GM18520 (cell line): Measurements from ENCODE around the gene DUSP12.
"Not testable (repeated sequence)": the region's sequence is repeated elsewhere in the genome, so short reads cannot be mapped to it uniquely, and the experiment has no call there.

Experiments used
- ATAC-seq: cut with Tn5 transposase; IDR thresholded peaks from one replicate; pipeline ENCODE4 v1.9.1; 2021; ENCODE audit not compliant: unreplicated experiment

The DUSP12 gene

DNA sequence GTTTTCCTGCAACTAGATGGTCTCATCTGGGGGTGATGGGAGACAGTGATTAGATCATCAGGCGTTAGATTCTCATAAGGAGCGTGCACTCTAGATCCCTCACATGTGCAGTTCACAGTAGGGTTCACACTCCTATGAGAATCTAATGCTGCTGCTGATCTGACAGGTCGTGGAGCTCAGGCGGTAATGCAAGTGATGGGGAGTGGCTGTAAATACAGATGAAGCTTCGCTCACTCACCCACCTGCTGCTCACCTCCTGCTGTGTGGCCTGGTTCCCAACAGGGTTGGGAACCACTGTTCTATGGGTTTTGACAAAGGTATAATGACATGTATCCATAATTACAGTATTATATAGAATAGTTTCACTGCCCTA lies 20.1 kb downstream of the DUSP12 start:
- ATAC-seq, result not testable (repeated sequence)

GRCh38 chr1:161770250-161770649 lies 20.7 kb downstream of the DUSP12 start:
- ATAC-seq, result no peak

DNA sequence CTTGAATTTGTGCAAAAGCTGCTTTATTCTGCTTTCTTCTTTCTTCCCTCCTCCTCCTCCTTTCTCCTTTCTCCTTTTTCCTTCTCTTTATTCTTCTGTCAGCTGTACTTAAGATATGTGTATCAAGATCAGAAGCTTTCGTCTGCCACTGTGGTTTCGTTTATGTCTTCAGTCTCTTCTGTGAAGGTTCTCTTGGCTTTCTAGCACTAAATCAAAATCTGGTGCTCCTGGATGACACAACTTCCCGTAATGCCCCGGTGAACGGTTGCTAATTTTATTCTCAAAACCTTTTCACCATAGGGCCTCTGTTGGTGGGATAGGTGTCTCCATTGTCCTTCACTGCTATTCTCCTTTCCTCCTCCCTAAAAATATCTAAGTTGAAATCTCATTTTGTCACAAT lies 21.6 kb downstream of the DUSP12 start:
- no peak for ATAC-seq

DNA sequence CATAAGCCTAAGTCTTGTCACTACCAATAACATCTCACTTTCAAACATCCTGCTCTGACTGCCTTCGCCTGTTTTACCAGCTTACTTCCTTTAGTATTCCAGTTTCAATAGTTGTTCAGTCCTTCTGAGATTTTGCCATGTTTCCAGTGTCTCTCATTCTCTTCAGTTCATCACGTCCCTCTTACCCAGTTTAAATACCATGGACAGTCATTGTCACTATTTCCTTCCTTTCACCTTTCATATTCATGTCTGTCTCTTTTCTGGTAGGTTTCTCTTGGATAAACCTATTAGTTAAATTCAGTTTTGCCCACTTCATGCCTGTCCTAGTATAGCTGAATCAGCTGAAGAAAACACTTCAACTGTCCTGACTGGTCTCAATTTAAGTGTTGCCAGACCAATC lies 22.4 kb downstream of the DUSP12 start:
- no peak for ATAC-seq

GRCh38 chr1:161772397-161772796 lies 22.8 kb downstream of the DUSP12 start:
- ATAC-seq, result no peak

- no peak for ATAC-seq
Measured at GRCh38 chr1:161773791-161774190, 24.2 kb downstream of the DUSP12 start.

GRCh38 chr1:161777261-161777660 lies 27.7 kb downstream of the DUSP12 start:
- ATAC-seq, result no peak

DNA sequence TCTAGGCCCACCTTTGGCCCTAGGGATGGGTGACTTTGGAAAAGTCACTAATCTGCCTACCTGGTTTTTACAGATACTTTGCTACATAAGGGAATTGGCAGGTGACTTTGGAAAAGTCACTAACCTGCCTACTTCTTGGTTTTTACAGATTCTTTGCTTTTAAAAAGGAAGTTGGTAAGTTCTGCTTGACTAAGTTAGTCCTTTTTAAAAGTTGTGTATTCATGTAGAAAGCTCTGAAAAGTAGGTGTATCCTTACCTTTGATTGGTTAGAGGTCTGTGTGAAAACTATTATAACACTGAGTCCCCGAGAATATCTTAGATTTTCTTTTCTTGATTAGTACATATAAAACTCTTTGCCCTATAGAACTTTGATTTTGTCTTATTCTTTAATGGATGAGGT lies 28.9 kb downstream of the DUSP12 start:
- no peak for ATAC-seq

DNA sequence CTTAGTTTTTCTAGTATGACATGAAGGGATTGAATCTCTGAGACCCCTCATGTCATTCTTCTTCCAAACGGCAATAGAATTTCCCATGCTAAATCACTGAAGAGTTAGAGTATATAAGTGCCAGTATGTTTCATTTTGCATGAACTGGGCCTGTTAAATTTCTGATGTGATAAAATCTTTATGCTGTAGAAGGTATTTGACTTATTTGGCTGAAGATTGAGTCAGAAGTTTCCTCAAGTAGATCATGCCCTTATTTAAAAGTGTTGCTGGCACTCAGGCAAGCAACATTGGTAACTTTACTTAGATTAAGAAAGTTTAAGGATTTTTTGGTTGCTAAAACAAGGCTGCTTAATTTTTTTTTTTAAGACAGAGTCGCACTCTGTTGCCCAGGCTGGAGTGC lies 29.8 kb downstream of the DUSP12 start:
- ATAC-seq, result no peak

DNA sequence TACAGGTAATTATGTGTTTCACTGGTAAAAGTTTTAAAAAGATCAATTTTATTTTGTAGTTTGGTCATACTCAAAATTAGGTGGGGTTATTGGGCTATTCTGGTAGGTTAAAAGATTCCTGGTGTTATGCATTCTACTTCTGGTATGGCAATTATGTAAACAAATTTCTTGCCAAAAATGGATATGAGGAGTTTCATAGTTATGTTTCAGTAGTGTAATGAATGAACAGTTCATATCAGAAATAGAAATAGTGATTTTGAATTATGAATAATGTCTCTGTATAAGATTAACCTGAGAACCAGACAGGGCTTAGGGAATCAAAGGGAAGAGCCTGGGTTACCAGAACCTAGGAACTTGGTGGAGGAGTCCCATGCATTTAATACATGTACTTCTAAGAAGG lies 32.4 kb downstream of the DUSP12 start:
- no peak for ATAC-seq

DNA sequence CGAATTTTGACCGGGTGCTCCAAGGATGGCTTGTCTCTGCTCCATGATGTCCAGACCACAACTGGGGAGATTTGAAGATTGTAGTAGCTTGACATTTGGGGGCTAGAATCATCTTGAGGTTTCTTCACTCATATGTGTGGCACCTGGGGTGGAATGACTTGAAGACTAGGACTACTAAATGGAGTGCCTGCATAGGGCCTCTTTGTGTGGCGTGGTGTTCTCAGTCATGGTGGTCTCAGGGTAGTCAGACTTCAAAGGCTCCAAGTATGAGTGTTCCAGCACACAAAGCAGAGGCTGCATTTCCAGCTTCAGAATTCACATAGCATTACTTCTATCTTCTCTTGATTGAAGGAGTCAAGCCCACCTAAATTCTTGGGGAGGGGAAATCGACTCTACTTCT lies 33.3 kb downstream of the DUSP12 start:
- ATAC-seq, result no peak

DNA sequence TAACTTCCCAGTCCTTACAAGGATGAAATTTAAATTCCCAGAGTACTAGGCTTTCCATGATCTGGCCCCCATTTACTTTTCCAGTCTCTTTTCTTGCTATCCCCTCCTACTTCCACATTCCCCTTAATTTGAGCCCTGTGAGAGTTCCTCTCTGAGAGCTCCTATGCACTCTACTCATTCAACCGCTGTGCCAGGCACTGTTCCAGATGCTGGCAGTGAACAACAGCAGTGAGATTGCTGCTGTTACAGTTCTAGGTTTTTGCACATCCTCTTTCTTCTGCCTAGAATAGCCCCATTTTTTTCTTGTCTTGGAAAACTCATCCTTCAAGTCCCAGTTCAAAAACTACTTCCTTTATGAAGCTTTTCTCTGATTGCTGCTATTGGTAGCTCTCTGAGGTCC lies 35.4 kb downstream of the DUSP12 start:
- ATAC-seq, result no peak

- no peak for ATAC-seq
Measured at GRCh38 chr1:161787355-161787754, 37.8 kb downstream of the DUSP12 start.

- ATAC-seq, result no peak
Measured at GRCh38 chr1:161790587-161791317, 41.2 kb downstream of the DUSP12 start.

GRCh38 chr1:161791904-161792655 lies 42.5 kb downstream of the DUSP12 start:
- no peak for ATAC-seq

DNA sequence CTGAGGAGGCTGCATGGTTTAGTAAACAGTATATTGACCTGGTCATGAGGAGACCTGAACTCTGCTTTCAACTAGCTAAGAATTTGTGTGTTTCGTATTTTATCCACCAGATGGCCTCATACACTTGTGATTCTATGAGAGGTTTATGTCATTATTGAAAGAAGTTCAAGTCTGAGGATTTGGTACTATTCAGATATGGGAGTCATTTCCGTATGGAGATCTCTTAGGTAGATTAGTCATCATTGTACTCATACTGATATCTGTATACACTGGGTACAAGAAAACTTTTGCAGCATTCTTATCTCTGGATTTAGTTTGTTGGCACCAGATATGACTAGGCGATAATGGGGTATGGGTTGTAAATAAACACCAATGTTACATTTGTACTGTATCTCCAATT lies 43.2 kb downstream of the DUSP12 start:
- peak; percentile 84 for ATAC-seq

DNA sequence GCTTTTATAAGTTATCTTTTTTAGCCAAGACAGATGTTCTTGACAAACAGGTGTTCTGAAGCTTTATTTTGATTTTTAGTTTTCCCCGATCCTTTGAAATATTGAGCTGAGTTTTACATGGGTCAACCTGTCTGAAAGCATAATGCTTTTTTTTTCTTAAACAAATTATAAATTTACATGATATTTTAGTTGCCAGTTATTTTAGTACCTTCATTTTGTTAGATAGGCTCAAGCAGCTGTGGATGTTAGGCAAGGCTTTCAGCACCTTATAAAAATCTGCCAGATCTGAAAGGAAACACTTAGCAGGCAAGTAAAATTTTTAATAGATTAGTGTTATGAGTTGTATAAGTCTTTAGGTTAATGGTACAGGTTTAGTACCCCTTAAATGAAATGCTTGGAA lies 50.2 kb downstream of the DUSP12 start:
- ATAC-seq, result no peak

DNA sequence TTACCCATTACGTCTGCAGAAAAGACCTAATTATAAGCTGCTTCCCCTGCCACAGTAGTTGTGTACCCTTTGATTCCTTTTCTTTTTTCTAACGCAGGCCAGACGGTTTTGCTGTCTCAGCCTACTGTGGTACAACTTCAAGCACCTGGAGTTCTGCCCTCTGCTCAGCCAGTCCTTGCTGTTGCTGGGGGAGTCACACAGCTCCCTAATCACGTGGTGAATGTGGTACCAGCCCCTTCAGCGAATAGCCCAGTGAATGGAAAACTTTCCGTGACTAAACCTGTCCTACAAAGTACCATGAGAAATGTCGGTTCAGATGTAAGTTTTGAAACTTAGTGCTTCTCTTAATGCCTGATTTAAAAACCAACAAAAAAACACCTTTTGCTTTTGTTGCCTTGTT lies 52.4 kb downstream of the DUSP12 start:
- ATAC-seq, result no peak

DNA sequence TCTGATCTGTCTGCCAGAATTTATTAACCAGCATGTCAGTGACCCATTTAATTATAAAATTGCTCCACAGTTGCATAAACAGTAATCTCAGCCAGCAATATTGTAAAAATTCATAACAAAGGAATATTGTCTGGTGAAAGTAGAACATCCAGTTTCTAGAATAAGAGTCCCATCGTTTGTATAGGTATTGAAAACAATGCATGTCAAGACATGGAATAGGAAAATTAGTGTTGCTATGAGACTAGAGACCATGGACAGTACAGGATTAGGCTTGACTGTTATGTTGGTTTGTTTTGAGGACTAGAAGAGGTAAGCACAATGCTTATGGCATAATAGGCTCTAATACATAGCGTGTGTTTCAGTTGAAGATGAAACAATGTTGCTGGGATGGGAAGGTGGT lies 53.6 kb downstream of the DUSP12 start:
- ATAC-seq, result no peak

DNA sequence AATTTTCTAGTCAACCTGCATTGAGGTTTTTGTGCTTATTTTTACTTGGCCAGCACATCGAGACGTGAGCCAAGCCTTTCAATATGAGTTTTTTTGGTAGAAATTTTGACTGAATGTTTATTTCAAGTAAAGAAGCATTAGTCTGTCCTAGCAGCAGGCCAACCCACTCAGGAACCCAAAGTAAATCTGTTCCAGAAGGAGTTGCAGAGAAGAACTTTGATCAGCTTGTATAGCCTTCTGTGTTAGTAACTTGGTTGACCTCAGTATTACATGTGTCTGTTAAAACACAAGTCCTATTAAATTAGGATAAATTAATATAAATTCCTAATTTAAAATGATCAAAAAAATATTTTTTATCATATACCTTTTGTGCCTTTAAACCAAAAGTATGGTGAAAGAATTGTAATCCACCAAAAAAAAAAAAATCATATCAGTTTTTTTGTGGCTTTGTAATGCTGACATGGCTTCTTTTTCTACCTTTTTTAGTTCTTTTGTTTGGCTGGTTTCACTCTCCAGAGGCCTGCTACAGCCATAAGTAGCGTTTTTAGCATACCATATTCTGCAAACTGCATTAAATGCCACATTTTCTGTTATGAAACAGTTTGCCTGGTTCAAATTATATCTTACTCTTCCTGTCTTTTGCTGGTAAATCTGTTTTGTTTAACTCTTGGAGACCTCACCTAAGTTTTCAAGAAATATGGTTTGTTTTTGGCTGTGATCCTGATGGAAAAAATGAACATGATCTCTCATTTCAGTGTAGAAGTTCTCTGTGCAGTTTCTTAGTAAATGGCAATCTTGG lies 56.0 kb downstream of the DUSP12 start:
- no peak for ATAC-seq
